ENCODE results near the gene ZNF543. TPM values are rescaled to one million over a fixed set of nuclear protein-coding genes. Genes with fewer than 3 reads are reported as not detected.

The ZNF543 gene
- total and polyA plus RNA-seq, 2 of the 13 experiments (the other 11 are each of a cell fraction or from before 2014, with no cell fraction given) = 2.1 to 8.9 TPM

- peak; percentile 20; the same call in 1 of the 2 replicates for TF ChIP-seq ZBED4 (CRISPR knock-in tag; IDR thresholded peaks at IDR 0.05; ENCODE audit: borderline replicate concordance)
- peak; percentile 93; the same call in 1 of the 2 replicates for TF ChIP-seq HMGXB3 (CRISPR knock-in tag; IDR thresholded peaks at IDR 0.05; ENCODE audit: borderline replicate concordance)
- no peak for TF ChIP-seq TCF7L2 (IDR thresholded peaks at IDR 0.05; ENCODE audit: low read depth, low read length)
- TF ChIP-seq ZBTB26 (CRISPR knock-in tag; IDR thresholded peaks at IDR 0.05; ENCODE audit: borderline replicate concordance) = 0 out of 2 replicates have a peak, but pooled peaks have one; percentile 2
- peak; percentile 15; the same call in 1 of the 2 replicates for TF ChIP-seq ZNF280B (CRISPR knock-in tag; IDR thresholded peaks at IDR 0.05; ENCODE audit: borderline replicate concordance)
- TF ChIP-seq PRDM10 (CRISPR knock-in tag; IDR thresholded peaks at IDR 0.05; ENCODE audit: low read depth) = peak; percentile 54; the same call in 1 of the 2 replicates
- peak; percentile 56; the same call in 1 of the 2 replicates for TF ChIP-seq MXD3 (CRISPR knock-in tag; IDR thresholded peaks at IDR 0.05)
- TF ChIP-seq NCOA2 (CRISPR knock-in tag; IDR thresholded peaks at IDR 0.05) = 0 out of 2 replicates have a peak, but pooled peaks have one; percentile 23
These were observed 30.9 kb downstream of the ZNF543 start, which contains the start of gene ZNF304 (continued) for GRCh38 chr19:57350877-57351805.
